Measurements from ENCODE around the gene ABCC4. TPM values are rescaled to one million over a fixed set of nuclear protein-coding genes. Genes with fewer than 3 reads are reported as not detected.

The ABCC4 gene
- total and polyA plus RNA-seq, 10 donors: 1.4 to 21.0 (median 13.3) TPM

DNA sequence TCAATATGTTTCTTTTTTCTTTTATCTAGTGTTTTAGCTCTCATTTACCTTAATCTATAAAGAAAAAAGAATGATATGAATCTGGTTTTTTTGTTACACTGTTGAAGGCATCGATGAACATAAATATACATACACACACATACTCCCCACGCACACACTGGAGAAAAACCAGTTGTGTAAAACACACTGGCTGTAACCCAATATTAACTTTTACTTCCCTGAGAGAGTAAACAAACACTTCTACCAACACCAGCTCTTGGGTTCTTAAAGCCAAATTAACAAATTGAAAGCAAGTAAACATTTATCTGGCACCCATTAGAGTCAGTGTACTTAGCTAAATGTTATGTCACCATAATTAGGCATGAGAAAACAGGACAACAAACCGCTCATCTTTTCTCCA is 145.7 kb downstream of the ABCC4 start:
- Histone ChIP-seq H3K27me3 (replicated peaks in 1 of 7) (no peaks in the 10 kb centered on the region), H3K9me3 (no peaks in the 10 kb centered on the region), H3K4me1 (no peaks in the 10 kb centered on the region), H3K4me3 (no peak overlapping the region), H3K36me3 (peaks cover 0 to 25% (median 2%) of the 10 kb centered on the region in 6 donors), H3K27ac (no peak overlapping the region)
- DNase-seq: no peak
- TF ChIP-seq, protein P1, sequence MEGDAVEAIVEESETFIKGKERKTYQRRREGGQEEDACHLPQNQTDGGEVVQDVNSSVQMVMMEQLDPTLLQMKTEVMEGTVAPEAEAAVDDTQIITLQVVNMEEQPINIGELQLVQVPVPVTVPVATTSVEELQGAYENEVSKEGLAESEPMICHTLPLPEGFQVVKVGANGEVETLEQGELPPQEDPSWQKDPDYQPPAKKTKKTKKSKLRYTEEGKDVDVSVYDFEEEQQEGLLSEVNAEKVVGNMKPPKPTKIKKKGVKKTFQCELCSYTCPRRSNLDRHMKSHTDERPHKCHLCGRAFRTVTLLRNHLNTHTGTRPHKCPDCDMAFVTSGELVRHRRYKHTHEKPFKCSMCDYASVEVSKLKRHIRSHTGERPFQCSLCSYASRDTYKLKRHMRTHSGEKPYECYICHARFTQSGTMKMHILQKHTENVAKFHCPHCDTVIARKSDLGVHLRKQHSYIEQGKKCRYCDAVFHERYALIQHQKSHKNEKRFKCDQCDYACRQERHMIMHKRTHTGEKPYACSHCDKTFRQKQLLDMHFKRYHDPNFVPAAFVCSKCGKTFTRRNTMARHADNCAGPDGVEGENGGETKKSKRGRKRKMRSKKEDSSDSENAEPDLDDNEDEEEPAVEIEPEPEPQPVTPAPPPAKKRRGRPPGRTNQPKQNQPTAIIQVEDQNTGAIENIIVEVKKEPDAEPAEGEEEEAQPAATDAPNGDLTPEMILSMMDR (IDR thresholded peaks at IDR 0.05 in 8 of 11, conservative IDR thresholded peaks at IDR 0.05 in 3 of 11): no peak
- TF ChIP-seq POLR2A (IDR thresholded peaks at IDR 0.05): no peak
- TF ChIP-seq POLR2AphosphoS5 (IDR thresholded peaks at IDR 0.05): no peak
- intact Hi-C loops (cut with DNase I; ENCODE audit: low total_unique reads): no loop called here
- WGBS, 5 donors: 63 to 98% (median 95%) methylated on average over 3 of the region's 3 CpGs

DNA sequence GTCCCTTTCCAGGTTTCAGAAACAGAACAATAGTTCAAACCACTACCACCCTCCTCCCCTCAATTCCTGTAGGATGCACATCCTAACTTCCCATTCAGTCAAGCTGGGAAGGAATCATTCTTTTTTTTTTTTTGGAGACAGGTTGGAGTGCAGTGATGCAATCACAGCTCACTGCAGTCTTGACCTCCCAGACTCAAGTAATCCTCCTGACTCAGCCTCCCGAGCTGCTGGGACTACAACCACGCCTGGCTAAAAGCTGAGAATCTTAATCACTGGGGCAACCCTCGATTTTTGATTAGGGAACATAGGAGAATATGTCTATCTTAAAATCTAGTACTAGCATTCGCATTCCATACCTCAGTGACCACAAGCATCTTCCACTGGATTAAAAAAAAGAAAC is 146.2 kb downstream of the ABCC4 start:
- 81 to 98% (median 95%) methylated on average over 4 of the region's 4 CpGs for WGBS, 5 donors
- Histone ChIP-seq H3K9me3 (no peaks in the 10 kb centered on the region), H3K27me3 (replicated peaks in 1 of 7) (no peaks in the 10 kb centered on the region), H3K36me3 (peaks cover 0 to 21% (median under 1%) of the 10 kb centered on the region in 6 donors), H3K4me3 (no peak overlapping the region), H3K4me1 (no peaks in the 10 kb centered on the region), H3K27ac (no peak overlapping the region)
- no peak for DNase-seq
- TF ChIP-seq POLR2A (IDR thresholded peaks at IDR 0.05) (no peak), POLR2AphosphoS5 (IDR thresholded peaks at IDR 0.05) (no peak)
- TF ChIP-seq, protein P1 (IDR thresholded peaks at IDR 0.05 in 8 of 11, conservative IDR thresholded peaks at IDR 0.05 in 3 of 11): no peak
- intact Hi-C loops (cut with DNase I; ENCODE audit: low total_unique reads): no loop called here

DNA sequence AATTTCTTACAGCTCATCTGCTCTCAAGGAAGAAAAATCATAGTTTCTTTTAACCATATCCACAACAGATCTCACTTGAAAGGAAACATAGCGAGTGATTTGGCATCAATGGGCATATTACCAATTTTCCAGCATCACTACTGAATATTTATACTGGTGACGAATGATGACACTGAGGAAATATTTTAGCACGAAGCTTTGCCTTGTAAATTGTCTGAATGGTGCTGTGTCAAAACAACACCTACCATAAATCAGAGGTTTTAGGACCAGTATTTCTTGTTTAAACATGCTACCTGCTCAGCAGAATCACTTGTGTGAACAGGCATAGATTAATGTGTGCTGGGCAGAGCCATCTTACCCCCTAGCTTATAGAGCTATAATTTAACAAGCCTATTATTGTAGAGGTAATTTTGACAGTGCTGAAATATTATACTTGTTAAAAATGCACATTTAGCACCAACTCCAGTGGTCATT is 146.8 kb downstream of the ABCC4 start:
- H3K4me3 ChIP-seq: no peak overlapping the region
- TF ChIP-seq POLR2AphosphoS5 (IDR thresholded peaks at IDR 0.05) (no peak), POLR2A (IDR thresholded peaks at IDR 0.05) (no peak)
- TF ChIP-seq, protein P1 (IDR thresholded peaks at IDR 0.05 in 8 of 11, conservative IDR thresholded peaks at IDR 0.05 in 3 of 11): no peak
- no peak for DNase-seq
- H3K36me3 ChIP-seq: peaks cover 0 to 14% (median 0%) of the 10 kb centered on the region in 6 donors
- H3K9me3 ChIP-seq: no peaks in the 10 kb centered on the region
- intact Hi-C loops (cut with DNase I; ENCODE audit: low total_unique reads): no loop called here
- H3K4me1 ChIP-seq: no peaks in the 10 kb centered on the region
- no peaks in the 10 kb centered on the region for H3K27me3 ChIP-seq (replicated peaks in 1 of 7)
- 81 to 92% (median 86%) methylated on average over 3 of the region's 3 CpGs for WGBS, 5 donors
- no peak overlapping the region for H3K27ac ChIP-seq

DNA sequence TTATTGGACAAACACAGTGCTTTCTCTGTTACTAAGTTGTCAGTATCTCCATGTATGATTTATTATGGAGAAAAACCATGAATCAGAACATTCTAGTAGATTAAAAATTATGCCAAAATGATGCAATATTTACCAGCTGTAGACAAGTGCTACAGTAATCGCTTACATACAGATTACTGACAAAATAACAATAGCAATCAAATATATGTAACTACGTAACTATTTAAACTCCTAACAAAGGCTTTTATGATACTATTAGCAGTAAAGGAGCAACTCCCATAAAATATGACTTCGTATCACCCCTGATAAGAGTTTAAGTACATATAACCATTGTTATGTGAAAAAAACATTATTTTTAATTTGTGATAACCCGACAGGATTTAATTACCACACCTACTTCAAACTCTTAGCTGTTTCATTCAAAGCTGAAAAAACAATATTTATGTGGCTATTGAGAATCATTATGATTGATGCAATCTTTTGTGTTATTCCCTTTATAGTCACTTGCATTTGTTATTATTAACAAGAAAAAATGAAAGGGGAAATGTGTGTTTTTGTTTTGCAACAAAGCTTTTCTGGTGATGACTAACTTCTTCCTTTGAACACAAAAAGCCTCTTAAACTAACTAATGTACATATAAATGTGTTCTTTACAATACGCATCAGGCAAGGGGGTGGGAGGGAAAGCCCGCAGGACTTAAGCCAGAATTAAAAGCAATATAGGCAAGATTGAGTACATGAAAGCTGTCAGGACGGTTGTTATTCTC is 147.4 kb downstream of the ABCC4 start:
- WGBS, 5 donors: 72 to 84% (median 81%) methylated on average over 7 of the region's 7 CpGs
- Histone ChIP-seq H3K27ac (no peak overlapping the region), H3K27me3 (replicated peaks in 1 of 7) (no peaks in the 10 kb centered on the region), H3K9me3 (no peaks in the 10 kb centered on the region), H3K36me3 (peaks cover 0 to 12% (median 0%) of the 10 kb centered on the region in 6 donors), H3K4me1 (no peaks in the 10 kb centered on the region), H3K4me3 (no peak overlapping the region)
- DNase-seq: no peak
- TF ChIP-seq POLR2A (IDR thresholded peaks at IDR 0.05): no peak
- TF ChIP-seq, protein P1 (IDR thresholded peaks at IDR 0.05 in 8 of 11, conservative IDR thresholded peaks at IDR 0.05 in 3 of 11): no peak
- TF ChIP-seq POLR2AphosphoS5 (IDR thresholded peaks at IDR 0.05): no peak
- intact Hi-C loops (cut with DNase I; ENCODE audit: low total_unique reads): no loop called here

Measured in spleen (tissue), 11 donors.